Activated naive CD4-positive, alpha-beta T cell treated with anti-CD3 and anti-CD28 coated beads, Interleukin-2, amount 10 ng/mL, durations not matched to agents 7 days and 5 days (primary cell): Measurements from ENCODE around the gene GJD4.

ENCODE experiments used
- CTCF ChIA-PET: fragments of 350-600 bp; sonication (Branson Sonifier 250); formaldehyde crosslinking; loops from one replicate; lab custom pipeline; 2021; ENCODE audit warnings: antibody characterized with exemption; lab: Charles Lee
- DNase-seq: peaks from one replicate; pipeline ENCODE4 v3.0.0-alpha.2; 2020
- H3K27ac Mint-ChIP-seq: one replicate; pipeline ENCODE4 v1.8.0; 2021; ENCODE audit warnings: mild to moderate bottlenecking, moderate library complexity, mixed read lengths
- H3K27me3 Mint-ChIP-seq: one replicate; pipeline ENCODE4 v1.8.0; 2021; ENCODE audit warnings: mild to moderate bottlenecking, mixed read lengths
- H3K36me3 Mint-ChIP-seq: one replicate; pipeline ENCODE4 v1.8.0; 2021; ENCODE audit warnings: mixed read lengths
- H3K4me1 Mint-ChIP-seq: one replicate; pipeline ENCODE4 v1.8.0; 2021; ENCODE audit warnings: mixed read lengths
- H3K4me3 Mint-ChIP-seq: one replicate; pipeline ENCODE4 v1.8.0; 2021; ENCODE audit warnings: mild to moderate bottlenecking, moderate library complexity, mixed read lengths
- H3K9me3 Mint-ChIP-seq: one replicate; pipeline ENCODE4 v1.8.0; 2021; ENCODE audit warnings: mixed read lengths

GJD4 gene

DNA sequence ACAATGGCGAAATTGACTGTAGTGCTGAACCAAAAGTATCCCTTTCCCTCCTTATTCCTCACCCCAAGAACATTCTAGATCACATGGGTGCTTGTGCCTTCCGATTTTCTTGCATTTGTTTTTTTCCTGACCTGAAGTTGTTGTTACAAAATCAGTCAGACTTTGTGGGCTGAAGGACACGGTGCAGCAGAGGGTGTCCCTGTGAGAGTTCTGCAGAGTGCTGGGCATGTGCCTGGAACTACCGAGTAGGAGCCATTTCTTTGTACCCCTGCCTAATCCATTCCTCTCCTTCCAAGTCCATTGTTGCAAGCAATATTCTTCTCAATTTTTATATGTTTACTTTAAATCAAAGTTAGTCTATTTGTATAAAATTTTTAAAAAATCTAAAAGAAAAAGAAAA lies 35.3 kb upstream of the GJD4 start:
- H3K9me3 Mint-ChIP-seq = no peaks in the 10 kb centered on the region
- H3K27ac Mint-ChIP-seq = no peak overlapping the region
- CTCF ChIA-PET = interaction anchor here (0.7 kb wide), 1 partner anchor 19 kb away, joined by 3 read pairs; no protein-coding TSS in a partner anchor
- no peak for DNase-seq
- no peaks in the 10 kb centered on the region for H3K27me3 Mint-ChIP-seq
- peaks cover 32% of the 10 kb centered on the region for H3K36me3 Mint-ChIP-seq
- no peak overlapping the region for H3K4me3 Mint-ChIP-seq
- peaks cover under 1% of the 10 kb centered on the region for H3K4me1 Mint-ChIP-seq

DNA sequence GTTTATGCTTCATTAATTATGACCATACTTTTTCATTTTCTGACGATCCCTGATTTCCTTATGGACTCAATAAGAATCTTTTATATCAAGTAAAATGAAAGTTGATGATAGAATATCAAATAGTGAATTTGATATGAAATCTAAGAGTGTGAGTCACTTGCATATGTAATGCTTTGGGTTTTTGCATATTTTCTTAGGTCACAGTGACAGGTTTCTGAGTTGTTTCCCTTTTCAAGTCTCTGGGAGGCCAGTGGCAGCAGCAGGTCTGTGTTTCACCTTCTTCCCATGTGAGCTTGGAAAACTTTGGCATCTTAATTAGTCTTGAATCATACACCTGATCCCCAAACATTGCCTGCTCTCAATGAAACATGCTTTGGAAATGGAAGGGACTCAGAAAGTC lies 34.7 kb upstream of the GJD4 start:
- CTCF ChIA-PET = no interaction called here
- H3K27ac Mint-ChIP-seq = no peak overlapping the region
- no peak overlapping the region for H3K4me3 Mint-ChIP-seq
- H3K36me3 Mint-ChIP-seq = peaks cover 34% of the 10 kb centered on the region
- DNase-seq = no peak
- no peaks in the 10 kb centered on the region for H3K9me3 Mint-ChIP-seq
- H3K4me1 Mint-ChIP-seq = no peaks in the 10 kb centered on the region
- H3K27me3 Mint-ChIP-seq = no peaks in the 10 kb centered on the region

DNA sequence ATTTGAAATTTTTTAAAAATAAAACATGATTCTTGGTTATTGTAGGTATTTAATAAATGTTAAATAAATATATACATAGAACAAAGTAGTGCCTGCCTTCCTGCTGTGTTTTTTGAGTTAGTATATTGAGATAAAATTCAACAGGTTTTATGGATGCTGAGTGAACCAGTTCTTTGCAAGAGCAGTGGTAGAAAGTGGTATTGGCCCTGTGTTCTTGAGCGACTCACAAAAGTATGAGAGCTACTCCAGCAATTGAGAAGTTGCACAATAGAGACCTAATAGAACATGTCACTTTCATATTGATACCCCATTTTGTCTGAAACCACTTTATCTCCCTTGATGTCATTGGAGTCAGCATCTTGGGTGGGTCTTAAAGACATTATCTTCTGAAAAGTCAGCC lies 32.6 kb upstream of the GJD4 start:
- H3K36me3 Mint-ChIP-seq = peaks cover 26% of the 10 kb centered on the region
- no peaks in the 10 kb centered on the region for H3K27me3 Mint-ChIP-seq
- no peaks in the 10 kb centered on the region for H3K9me3 Mint-ChIP-seq
- no peak overlapping the region for H3K4me3 Mint-ChIP-seq
- no peak for DNase-seq
- CTCF ChIA-PET = no interaction called here
- no peaks in the 10 kb centered on the region for H3K4me1 Mint-ChIP-seq
- H3K27ac Mint-ChIP-seq = no peak overlapping the region

DNA sequence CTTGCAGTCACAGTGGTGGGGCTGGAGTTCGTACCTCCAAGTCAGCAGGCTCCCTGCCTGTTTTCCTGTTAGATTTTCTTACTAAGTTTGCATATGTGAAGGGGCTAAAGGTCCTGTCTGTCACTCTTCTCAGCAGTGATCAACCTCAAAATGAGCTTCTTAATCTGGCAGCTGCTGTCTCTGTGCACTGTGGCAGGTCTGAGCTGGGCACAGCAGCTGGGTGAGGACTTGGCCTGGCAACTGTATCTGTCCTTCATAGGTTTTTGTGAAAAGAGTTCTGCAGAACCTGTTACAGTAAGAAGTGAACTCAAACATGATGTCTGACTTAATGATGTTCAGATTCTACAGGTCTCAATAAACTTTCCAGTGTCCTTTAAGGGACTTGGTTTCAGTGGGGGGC lies 31.3 kb upstream of the GJD4 start:
- H3K27ac Mint-ChIP-seq = no peak overlapping the region
- no peak overlapping the region for H3K4me3 Mint-ChIP-seq
- H3K36me3 Mint-ChIP-seq = peaks cover 26% of the 10 kb centered on the region
- H3K9me3 Mint-ChIP-seq = no peaks in the 10 kb centered on the region
- CTCF ChIA-PET = interaction anchor here (1.3 kb wide), 1 partner anchor 11 kb away, joined by 7 read pairs; no protein-coding TSS in a partner anchor
- DNase-seq = no peak
- H3K27me3 Mint-ChIP-seq = no peaks in the 10 kb centered on the region
- no peaks in the 10 kb centered on the region for H3K4me1 Mint-ChIP-seq

DNA sequence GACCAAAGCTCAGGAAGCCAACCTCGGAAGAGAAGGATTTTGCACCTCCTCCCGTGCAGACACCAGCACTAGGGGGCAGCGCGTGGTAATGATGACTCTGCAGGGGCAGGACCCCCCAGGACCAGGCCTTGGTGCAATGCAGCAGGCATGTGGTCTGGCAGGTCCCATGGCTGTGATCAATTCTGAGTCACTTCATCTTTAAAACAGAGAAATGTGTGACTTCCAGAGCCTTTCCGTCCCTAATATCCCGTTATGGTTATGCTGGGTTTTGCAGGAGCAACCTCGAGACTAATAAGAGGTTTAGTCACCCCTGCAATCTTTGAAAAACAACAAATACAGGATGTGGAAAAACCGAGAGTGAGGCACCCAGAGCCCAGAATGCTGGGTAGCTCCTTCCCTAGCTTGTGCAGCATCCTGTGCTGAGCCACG lies 30.2 kb upstream of the GJD4 start:
- H3K9me3 Mint-ChIP-seq = no peaks in the 10 kb centered on the region
- no peak overlapping the region for H3K27ac Mint-ChIP-seq
- H3K27me3 Mint-ChIP-seq = no peaks in the 10 kb centered on the region
- no peaks in the 10 kb centered on the region for H3K4me1 Mint-ChIP-seq
- CTCF ChIA-PET = interaction anchor here (1.1 kb wide), 1 partner anchor 12 kb away, joined by 3 read pairs; no protein-coding TSS in a partner anchor
- DNase-seq = no peak
- H3K4me3 Mint-ChIP-seq = no peak overlapping the region
- peaks cover 16% of the 10 kb centered on the region for H3K36me3 Mint-ChIP-seq

DNA sequence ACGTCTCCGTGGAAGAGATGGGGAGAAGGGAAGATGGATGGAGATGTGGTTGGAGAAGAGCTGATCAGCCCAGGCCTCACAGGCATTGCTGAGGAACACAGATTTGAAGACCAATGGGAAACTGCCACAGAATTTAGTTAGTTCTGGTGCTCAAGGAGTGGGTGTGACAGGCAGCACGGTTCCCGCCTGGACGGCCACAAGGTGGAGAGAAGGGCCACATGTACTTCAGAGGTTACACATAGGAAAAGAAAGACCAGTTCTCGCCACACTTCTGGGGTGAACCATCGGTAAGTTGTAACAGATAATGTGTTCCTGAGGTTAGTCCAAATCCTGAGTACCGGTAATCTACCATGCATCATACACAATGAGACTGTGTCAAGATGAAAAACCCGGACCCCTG lies 29.5 kb upstream of the GJD4 start:
- DNase-seq = no peak

DNA sequence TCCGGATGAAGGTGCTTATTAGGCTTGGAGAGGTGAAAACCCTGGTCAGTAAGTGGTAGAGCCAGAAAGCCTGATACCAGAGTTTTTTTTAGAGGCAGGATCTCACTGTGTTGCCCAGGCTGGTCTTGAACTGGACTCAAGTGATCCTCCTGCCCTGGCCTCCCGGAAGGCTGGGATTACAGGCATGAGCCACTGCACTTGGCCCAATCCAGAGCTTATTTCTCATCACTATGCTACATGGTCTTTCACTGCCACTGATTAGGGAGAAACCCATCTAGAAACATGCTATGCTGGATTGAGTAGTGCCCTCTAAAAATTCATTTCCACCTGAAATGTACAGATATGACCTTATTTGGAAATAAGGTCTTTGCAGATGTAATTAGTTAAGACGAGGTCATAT lies 28.4 kb upstream of the GJD4 start:
- Mint-ChIP-seq H3K36me3 (peaks cover 16% of the 10 kb centered on the region), H3K4me1 (no peaks in the 10 kb centered on the region), H3K27me3 (no peaks in the 10 kb centered on the region), H3K4me3 (no peak overlapping the region), H3K9me3 (no peaks in the 10 kb centered on the region), H3K27ac (no peak overlapping the region)
- no peak for DNase-seq
- CTCF ChIA-PET = no interaction called here

More for the DNA sequence above, 29.5 kb upstream of the GJD4 start:
- CTCF ChIA-PET = interaction anchor here (1.1 kb wide), 1 partner anchor 12 kb away, joined by 3 read pairs; no protein-coding TSS in a partner anchor
- Mint-ChIP-seq H3K36me3 (peaks cover 16% of the 10 kb centered on the region), H3K27ac (no peak overlapping the region), H3K27me3 (no peaks in the 10 kb centered on the region), H3K4me1 (no peaks in the 10 kb centered on the region), H3K4me3 (no peak overlapping the region), H3K9me3 (no peaks in the 10 kb centered on the region)

DNA sequence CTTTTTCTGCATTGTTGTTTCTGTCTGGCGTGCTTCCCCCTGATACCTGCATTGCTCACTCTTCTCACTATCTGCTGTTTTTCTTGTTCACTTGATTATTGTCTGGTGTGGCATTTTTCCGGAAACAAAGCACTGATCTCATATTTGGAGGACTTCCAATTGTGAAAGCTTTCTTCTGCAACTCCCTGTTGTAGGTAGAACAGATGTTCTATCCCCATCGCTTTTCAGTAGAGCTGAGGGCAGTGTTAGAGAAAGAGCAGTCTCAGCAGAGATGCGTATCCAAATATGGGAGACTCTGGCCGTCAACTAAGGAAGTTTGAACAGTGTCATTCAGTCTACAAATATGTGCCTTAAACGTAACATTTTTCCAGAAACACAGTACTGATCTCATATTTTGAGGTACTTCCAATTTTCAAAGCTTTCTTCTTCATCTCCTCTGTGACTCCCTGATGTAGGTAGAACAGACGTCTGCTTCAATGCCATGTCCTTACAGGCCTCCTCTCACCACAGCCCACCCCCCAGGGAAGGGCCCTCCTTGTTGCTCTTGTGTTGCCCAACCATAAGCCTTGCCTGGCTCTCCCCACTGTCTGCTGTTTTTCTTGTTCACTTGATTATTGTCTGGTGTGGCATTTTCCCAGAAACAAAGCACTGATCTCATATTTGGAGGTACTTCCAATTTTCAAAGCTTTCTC lies 27.1 kb upstream of the GJD4 start:
- no peak overlapping the region for H3K27ac Mint-ChIP-seq
- CTCF ChIA-PET = interaction anchor here (2.2 kb wide), 1 partner anchor 15 kb away, joined by 5 read pairs; no protein-coding TSS in a partner anchor

DNA sequence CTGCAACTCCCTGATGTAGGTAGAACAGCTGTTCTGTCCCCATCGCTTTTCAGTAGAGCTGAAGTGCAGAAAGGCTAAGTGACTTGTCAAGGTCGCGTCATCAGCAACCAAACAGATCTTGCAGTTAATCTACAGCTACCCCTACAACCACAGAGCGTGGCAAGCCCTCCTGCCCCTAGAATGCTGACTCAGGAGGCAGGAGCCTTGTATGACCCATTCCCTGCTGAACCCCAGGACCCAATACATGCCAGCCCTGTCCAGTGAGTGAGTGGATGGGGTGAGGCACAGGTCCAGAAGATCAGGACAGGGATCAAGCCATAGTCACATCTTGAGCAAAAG lies 26.6 kb upstream of the GJD4 start:
- H3K27me3 Mint-ChIP-seq = no peaks in the 10 kb centered on the region

More for the DNA sequence above, 27.1 kb upstream of the GJD4 start:
- Mint-ChIP-seq H3K4me1 (no peaks in the 10 kb centered on the region), H3K9me3 (no peaks in the 10 kb centered on the region), H3K36me3 (peaks cover 12% of the 10 kb centered on the region), H3K4me3 (no peak overlapping the region), H3K27me3 (no peaks in the 10 kb centered on the region)
- DNase-seq = no peak

DNA sequence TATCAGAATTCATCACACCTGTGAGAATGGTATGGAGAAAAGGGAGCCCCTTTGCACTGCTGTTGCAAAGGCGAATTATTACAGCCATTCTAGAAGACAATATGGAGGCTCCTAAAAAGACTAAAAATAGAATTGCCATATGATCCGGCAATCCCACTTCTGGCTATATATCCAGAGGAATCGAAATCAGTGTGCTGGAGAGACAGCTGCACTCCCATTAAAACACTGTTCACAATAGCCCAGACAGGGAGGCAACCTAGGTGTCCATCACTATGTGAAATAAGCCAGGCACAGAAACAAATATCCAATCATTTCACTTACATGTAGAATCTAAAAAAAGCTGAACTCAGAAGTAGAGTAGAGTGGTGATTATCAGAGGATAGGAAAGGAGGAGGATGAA lies 26.0 kb upstream of the GJD4 start:
- H3K4me1 Mint-ChIP-seq = no peaks in the 10 kb centered on the region
- H3K27ac Mint-ChIP-seq = no peak overlapping the region
- H3K36me3 Mint-ChIP-seq = peaks cover 5% of the 10 kb centered on the region
- H3K9me3 Mint-ChIP-seq = no peaks in the 10 kb centered on the region
- no peak for DNase-seq
- CTCF ChIA-PET = interaction anchor here (2.2 kb wide), 1 partner anchor 16 kb away, joined by 5 read pairs; no protein-coding TSS in a partner anchor
- H3K27me3 Mint-ChIP-seq = peaks cover 2% of the 10 kb centered on the region
- no peak overlapping the region for H3K4me3 Mint-ChIP-seq

More for the DNA sequence above, 26.6 kb upstream of the GJD4 start:
- Mint-ChIP-seq H3K27ac (no peak overlapping the region), H3K9me3 (no peaks in the 10 kb centered on the region), H3K4me1 (no peaks in the 10 kb centered on the region), H3K36me3 (peaks cover 9% of the 10 kb centered on the region), H3K4me3 (no peak overlapping the region)
- DNase-seq = no peak
- CTCF ChIA-PET = interaction anchor here (2.2 kb wide), 1 partner anchor 16 kb away, joined by 5 read pairs; no protein-coding TSS in a partner anchor

DNA sequence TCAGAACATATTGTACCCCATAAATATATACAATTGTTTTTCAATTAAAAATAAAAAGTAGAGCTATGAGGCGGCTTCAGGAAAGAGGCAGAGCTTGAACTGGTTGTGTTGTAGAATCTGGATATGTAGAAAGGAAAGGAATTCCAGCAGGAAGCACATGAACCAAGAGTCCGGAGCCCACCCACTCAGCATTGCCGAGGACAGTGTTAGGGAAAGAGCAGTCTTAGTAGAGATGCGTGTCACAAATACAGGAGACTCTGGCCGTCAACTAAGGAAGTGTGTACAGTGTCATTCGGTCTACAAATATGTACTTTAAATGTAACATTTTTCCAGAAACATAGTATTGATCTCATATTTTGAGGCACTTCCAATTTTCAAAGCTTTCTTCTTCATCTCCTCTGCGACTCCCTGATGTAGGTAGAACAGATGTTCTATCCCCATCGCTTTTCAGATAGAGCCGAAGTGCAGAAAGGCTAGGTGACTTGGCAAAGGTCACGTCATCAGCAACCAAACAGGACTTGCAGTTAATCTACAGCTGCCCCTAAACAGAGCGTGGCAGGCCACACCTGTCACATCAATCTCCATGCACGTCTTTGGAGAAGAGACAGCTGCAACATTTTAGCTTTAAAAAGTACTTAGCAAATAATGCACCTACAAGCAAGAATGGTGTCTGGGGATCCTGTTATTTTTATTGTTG lies 25.3 kb upstream of the GJD4 start:
- DNase-seq = no peak
- Mint-ChIP-seq H3K9me3 (no peaks in the 10 kb centered on the region), H3K27me3 (peaks cover 8% of the 10 kb centered on the region), H3K27ac (no peak overlapping the region), H3K36me3 (peaks cover 5% of the 10 kb centered on the region), H3K4me1 (no peaks in the 10 kb centered on the region), H3K4me3 (no peak overlapping the region)
- CTCF ChIA-PET = interaction anchor here (2.2 kb wide), 1 partner anchor 17 kb away, joined by 5 read pairs; no protein-coding TSS in a partner anchor

DNA sequence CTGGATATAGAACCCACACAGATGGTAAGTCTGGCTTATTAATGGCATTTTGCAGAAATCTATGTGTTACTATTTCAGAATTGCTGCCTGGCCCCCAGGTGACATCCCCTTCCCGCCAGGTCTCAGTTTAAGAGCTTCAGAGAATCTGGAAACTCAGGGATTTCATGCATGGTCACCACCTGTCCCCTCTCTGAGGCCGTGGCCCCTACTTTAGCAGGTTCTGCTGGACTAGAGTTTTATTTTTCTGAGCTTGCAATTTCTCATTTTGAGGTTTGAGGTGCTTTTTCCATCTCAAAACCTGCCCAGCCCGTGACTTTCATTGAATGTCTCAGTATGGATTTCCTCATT lies 24.7 kb upstream of the GJD4 start:
- no peaks in the 10 kb centered on the region for H3K9me3 Mint-ChIP-seq
- peaks cover 8% of the 10 kb centered on the region for H3K27me3 Mint-ChIP-seq
- peaks cover 3% of the 10 kb centered on the region for H3K36me3 Mint-ChIP-seq
- DNase-seq = no peak
- CTCF ChIA-PET = interaction anchor here (2.2 kb wide), 1 partner anchor 17 kb away, joined by 5 read pairs; no protein-coding TSS in a partner anchor
- no peak overlapping the region for H3K27ac Mint-ChIP-seq
- no peak overlapping the region for H3K4me3 Mint-ChIP-seq
- H3K4me1 Mint-ChIP-seq = no peaks in the 10 kb centered on the region

DNA sequence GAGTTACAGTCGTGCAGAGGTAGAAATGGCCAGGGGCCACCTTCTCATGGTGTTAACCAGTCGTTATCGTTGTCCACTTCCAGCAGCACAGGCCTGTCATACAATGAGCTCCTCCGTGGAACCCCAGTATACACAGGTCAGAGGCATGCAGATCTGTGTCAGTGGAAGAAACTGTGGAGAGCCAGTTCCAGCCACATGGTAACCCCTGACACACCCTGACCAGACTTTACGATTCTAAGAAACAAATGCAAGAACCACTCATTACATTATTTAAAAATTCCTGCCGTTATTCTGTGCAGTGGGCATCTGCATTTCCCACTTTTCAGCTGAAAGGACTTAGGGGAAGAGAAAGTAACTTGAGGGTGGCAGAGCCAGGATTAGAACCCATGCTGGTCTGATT lies 23.5 kb upstream of the GJD4 start:
- CTCF ChIA-PET = interaction anchor here (0.9 kb wide), 1 partner anchor 462 kb away, joined by 3 read pairs; no protein-coding TSS in a partner anchor
- no peaks in the 10 kb centered on the region for H3K36me3 Mint-ChIP-seq
- H3K27me3 Mint-ChIP-seq = peaks cover 9% of the 10 kb centered on the region

DNA sequence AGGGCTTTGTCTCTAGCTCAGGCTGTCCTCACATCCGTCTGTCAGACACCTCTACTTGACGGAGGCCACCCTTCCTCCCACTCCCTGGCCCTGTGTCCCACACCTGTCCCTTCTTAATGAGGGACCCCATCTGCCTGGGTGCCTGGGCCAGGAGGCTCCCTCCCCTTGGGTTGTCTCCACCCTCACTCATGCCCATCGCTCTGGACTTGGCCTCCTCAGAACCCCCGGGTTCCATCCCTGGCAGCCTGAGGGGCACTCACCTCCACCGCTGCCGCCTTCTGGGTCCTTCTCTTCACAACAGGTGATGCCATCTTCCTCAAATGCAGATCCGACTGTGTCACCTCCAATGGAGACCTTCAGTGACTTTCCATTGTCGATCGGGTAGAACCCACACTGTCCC lies 20.2 kb upstream of the GJD4 start:
- H3K36me3 Mint-ChIP-seq = no peaks in the 10 kb centered on the region
- H3K27me3 Mint-ChIP-seq = peaks cover 15% of the 10 kb centered on the region
- H3K4me3 Mint-ChIP-seq = no peak overlapping the region
- H3K27ac Mint-ChIP-seq = no peak overlapping the region
- H3K9me3 Mint-ChIP-seq = no peaks in the 10 kb centered on the region
- no peak for DNase-seq
- H3K4me1 Mint-ChIP-seq = no peaks in the 10 kb centered on the region
- CTCF ChIA-PET = interaction anchor here (1.5 kb wide), 1 partner anchor 22 kb away, joined by 4 read pairs; no protein-coding TSS in a partner anchor

More for the DNA sequence above, 23.5 kb upstream of the GJD4 start:
- no peak for DNase-seq
- H3K4me1 Mint-ChIP-seq = no peaks in the 10 kb centered on the region
- H3K9me3 Mint-ChIP-seq = no peaks in the 10 kb centered on the region
- no peak overlapping the region for H3K27ac Mint-ChIP-seq
- H3K4me3 Mint-ChIP-seq = no peak overlapping the region
